Activated CD4-positive, alpha-beta T cell treated with anti-CD3 and anti-CD28 coated beads for 1 hour (primary cell): Measurements from ENCODE around the gene IER2.

Source experiments
- DNase-seq: peaks from one replicate; pipeline ENCODE4 v3.0.0-alpha.2; 2020

Gene IER2

GRCh38 chr19:13119627-13120026 lies 30.6 kb upstream of the IER2 start:
- DNase-seq, result no peak

- DNase-seq, result no peak
These were observed 30.2 kb upstream of the IER2 start for GRCh38 chr19:13120031-13120430.

GRCh38 chr19:13120817-13121216 lies 29.4 kb upstream of the IER2 start:
- DNase-seq, result no peak

GRCh38 chr19:13121551-13122274 lies 28.5 kb upstream of the IER2 start:
- no peak for DNase-seq

- no peak for DNase-seq
These were observed 27.8 kb upstream of the IER2 start for GRCh38 chr19:13122275-13122878.

GRCh38 chr19:13122980-13123957 lies 26.9 kb upstream of the IER2 start:
- DNase-seq, result no peak

- DNase-seq, result no peak
These were observed 23.2 kb upstream of the IER2 start for GRCh38 chr19:13127051-13127450.

GRCh38 chr19:13127811-13128575 lies 22.2 kb upstream of the IER2 start:
- no peak for DNase-seq

GRCh38 chr19:13128583-13128982 lies 21.6 kb upstream of the IER2 start:
- DNase-seq, result no peak

- no peak for DNase-seq
These were observed 20.8 kb upstream of the IER2 start for GRCh38 chr19:13129384-13129783.

- DNase-seq, result no peak
These were observed 19.2 kb upstream of the IER2 start for GRCh38 chr19:13130886-13131490.

GRCh38 chr19:13132471-13133180 lies 17.6 kb upstream of the IER2 start:
- DNase-seq, result no peak

GRCh38 chr19:13133241-13133870 lies 16.9 kb upstream of the IER2 start:
- no peak for DNase-seq

- DNase-seq, result no peak
These were observed 15.6 kb upstream of the IER2 start for GRCh38 chr19:13134626-13135025.

GRCh38 chr19:13135068-13136062 lies 14.8 kb upstream of the IER2 start:
- DNase-seq, result no peak

GRCh38 chr19:13137290-13137794 lies 12.9 kb upstream of the IER2 start:
- no peak for DNase-seq

- DNase-seq, result no peak
These were observed 11.9 kb upstream of the IER2 start for GRCh38 chr19:13138171-13138915.

- no peak for DNase-seq
These were observed 11.4 kb upstream of the IER2 start for GRCh38 chr19:13138916-13139198.

- DNase-seq, result no peak
These were observed 10.4 kb upstream of the IER2 start for GRCh38 chr19:13139633-13140311.
